DOHH2 (cell line): Measurements from ENCODE around the gene PGF.

ENCODE experiments used
- EZH2phosphoT487 ChIP-seq: fragments of 200-600 bp; sonication (generic); IDR thresholded peaks from 2 replicates; pipeline ENCODE4 v1.6.1; 2017; ENCODE audit warnings: borderline replicate concordance, mild to moderate bottlenecking, antibody characterized with exemption, low read length, moderate library complexity, mixed read lengths
- TF ChIP-seq, protein P1 (sequence below): fragments of 200-600 bp; sonication (generic); IDR thresholded peaks from one replicate; pipeline ENCODE4 v1.5.1; 2014; ENCODE audit warnings: antibody characterized with exemption, mild to moderate bottlenecking, low read depth, low read length; ENCODE audit not compliant: poor library complexity, severe bottlenecking

DNA sequence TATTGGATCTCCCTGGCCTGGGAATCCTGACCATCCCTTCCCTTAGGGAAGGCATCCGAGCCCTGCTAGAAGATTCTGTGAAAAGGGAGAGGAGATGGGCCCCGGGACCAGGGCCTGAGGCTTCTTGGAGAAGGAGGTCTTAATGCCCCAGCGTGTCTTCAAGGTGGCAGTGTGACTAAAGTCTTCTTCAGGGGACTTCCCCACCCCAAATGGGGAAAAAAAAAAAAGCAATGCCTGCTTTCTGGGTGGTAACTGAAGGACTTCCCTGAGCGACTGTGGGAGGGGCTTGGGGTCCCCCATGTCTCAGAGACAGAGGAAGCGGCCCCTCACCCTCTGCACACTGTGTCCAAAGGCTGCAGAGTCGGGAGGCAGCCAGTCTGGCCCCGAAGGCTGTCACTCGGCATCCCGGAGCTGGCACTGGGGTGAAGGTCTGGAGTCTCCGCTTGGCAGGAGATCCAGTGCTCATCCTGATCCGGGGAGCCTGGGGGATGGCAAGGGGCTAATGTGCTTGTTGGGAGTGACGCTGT, 7.8 kb upstream of the PGF start:
- TF ChIP-seq, protein P1, sequence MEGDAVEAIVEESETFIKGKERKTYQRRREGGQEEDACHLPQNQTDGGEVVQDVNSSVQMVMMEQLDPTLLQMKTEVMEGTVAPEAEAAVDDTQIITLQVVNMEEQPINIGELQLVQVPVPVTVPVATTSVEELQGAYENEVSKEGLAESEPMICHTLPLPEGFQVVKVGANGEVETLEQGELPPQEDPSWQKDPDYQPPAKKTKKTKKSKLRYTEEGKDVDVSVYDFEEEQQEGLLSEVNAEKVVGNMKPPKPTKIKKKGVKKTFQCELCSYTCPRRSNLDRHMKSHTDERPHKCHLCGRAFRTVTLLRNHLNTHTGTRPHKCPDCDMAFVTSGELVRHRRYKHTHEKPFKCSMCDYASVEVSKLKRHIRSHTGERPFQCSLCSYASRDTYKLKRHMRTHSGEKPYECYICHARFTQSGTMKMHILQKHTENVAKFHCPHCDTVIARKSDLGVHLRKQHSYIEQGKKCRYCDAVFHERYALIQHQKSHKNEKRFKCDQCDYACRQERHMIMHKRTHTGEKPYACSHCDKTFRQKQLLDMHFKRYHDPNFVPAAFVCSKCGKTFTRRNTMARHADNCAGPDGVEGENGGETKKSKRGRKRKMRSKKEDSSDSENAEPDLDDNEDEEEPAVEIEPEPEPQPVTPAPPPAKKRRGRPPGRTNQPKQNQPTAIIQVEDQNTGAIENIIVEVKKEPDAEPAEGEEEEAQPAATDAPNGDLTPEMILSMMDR: no peak
- no peak for TF ChIP-seq EZH2phosphoT487
